AG10803 (cell line): ENCODE measurements around the gene LRP1-AS.

Experiments
- DNase-seq: peaks from one replicate; pipeline ENCODE4 v3.0.0; 2010; ENCODE audit warnings: low read depth
- H3K4me3 ChIP-seq: 2 replicates; pipeline ENCODE4 v1.5.1; 2011; ENCODE audit warnings: mild to moderate bottlenecking, low read length, control low read depth
- CTCF ChIP-seq: conservative IDR thresholded peaks from 2 replicates; pipeline ENCODE4 v1.5.1; 2011; ENCODE audit warnings: mild to moderate bottlenecking, low read length, control low read depth, inconsistent platforms

The LRP1-AS gene

GRCh38 chr12:57098546-57098945 lies 48.9 kb downstream of the LRP1-AS start:
- TF ChIP-seq CTCF = no peak
- H3K4me3 ChIP-seq = no peak overlapping the region
- no peak for DNase-seq

- no peak for TF ChIP-seq CTCF
- H3K4me3 ChIP-seq = no peak overlapping the region
- no peak for DNase-seq
These were observed 49.9 kb downstream of the LRP1-AS start for GRCh38 chr12:57097554-57097835.

- TF ChIP-seq CTCF = no peak
- H3K4me3 ChIP-seq = no peak overlapping the region
- DNase-seq = no peak
These were observed 50.5 kb downstream of the LRP1-AS start for GRCh38 chr12:57096748-57097553.

GRCh38 chr12:57096099-57096572 lies 51.3 kb downstream of the LRP1-AS start:
- H3K4me3 ChIP-seq = no peak overlapping the region
- no peak for DNase-seq
- TF ChIP-seq CTCF = no peak

- no peak for DNase-seq
- H3K4me3 ChIP-seq = no peak overlapping the region
- TF ChIP-seq CTCF = no peak
These were observed 52.0 kb downstream of the LRP1-AS start for GRCh38 chr12:57095440-57095839.
